SK-N-SH treated with all-trans-retinoic acid at 6 μM for 48 hours (cell line): Measurements from ENCODE around the gene DHX38.

ENCODE experiments used
- ATAC-seq: fragments of 200-7000 bp; cut with Tn5 transposase; 3 replicates; pipeline ENCODE4 v1.9.1; 2020; ENCODE audit warnings: mild to moderate bottlenecking, moderate library complexity
- ARNTL ChIP-seq: fragments of 450-650 bp; formaldehyde crosslinking; IDR thresholded peaks from 2 replicates; pipeline ENCODE4 v1.5.0; 2020; ENCODE audit warnings: low read depth, mild to moderate bottlenecking, moderate library complexity, borderline replicate concordance
- BACH2 ChIP-seq: fragments of 250-450 bp; sonication (Bioruptor Pico); IDR thresholded peaks from 2 replicates; pipeline ENCODE4 v1.9.0; 2021; ENCODE audit warnings: mild to moderate bottlenecking, borderline replicate concordance
- CSDC2 ChIP-seq: fragments of 250-450 bp; sonication (Bioruptor Pico); IDR thresholded peaks from 2 replicates; pipeline ENCODE4 v1.5.0; 2020; ENCODE audit warnings: mild to moderate bottlenecking, moderate library complexity
- CSRNP3 ChIP-seq: fragments of 250-450 bp; sonication (Bioruptor Pico); IDR thresholded peaks from 2 replicates; pipeline ENCODE4 v1.5.1; 2021; ENCODE audit warnings: mild to moderate bottlenecking, moderate library complexity
- ESRRG ChIP-seq: fragments of 250-450 bp; sonication (Bioruptor Pico); IDR thresholded peaks from 2 replicates; pipeline ENCODE4 v1.6.1; 2021; ENCODE audit warnings: mild to moderate bottlenecking
- GLIS3 ChIP-seq: fragments of 250-450 bp; sonication (Bioruptor Pico); IDR thresholded peaks from 2 replicates; pipeline ENCODE4 v1.5.0; 2020; ENCODE audit warnings: mild to moderate bottlenecking, moderate library complexity
- ISL1 ChIP-seq: fragments of 250-450 bp; sonication (Bioruptor Pico); IDR thresholded peaks from 2 replicates; pipeline ENCODE4 v2.1.2; 2022; ENCODE audit warnings: mild to moderate bottlenecking, moderate library complexity
- OSR1 ChIP-seq: fragments of 250-450 bp; sonication (Bioruptor Pico); IDR thresholded peaks from 2 replicates; pipeline ENCODE4 v1.8.0; 2022; ENCODE audit warnings: moderate library complexity, mild to moderate bottlenecking, inconsistent platforms
- PATZ1 ChIP-seq: fragments of 250-450 bp; sonication (Bioruptor Pico); IDR thresholded peaks from 2 replicates; pipeline ENCODE4 v1.8.0; 2020; ENCODE audit warnings: mild to moderate bottlenecking, moderate library complexity, borderline replicate concordance
- POU6F1 ChIP-seq: fragments of 250-450 bp; sonication (Bioruptor Pico); IDR thresholded peaks from 2 replicates; pipeline ENCODE4 v1.8.0; 2021; ENCODE audit warnings: low read depth, mild to moderate bottlenecking, moderate library complexity, borderline replicate concordance
- PPARA ChIP-seq: fragments of 250-450 bp; sonication (Bioruptor Pico); IDR thresholded peaks from 2 replicates; pipeline ENCODE4 v1.5.0; 2020; ENCODE audit warnings: mild to moderate bottlenecking, borderline replicate concordance
- RARB ChIP-seq: fragments of 250-450 bp; sonication (Bioruptor Pico); IDR thresholded peaks from 2 replicates; pipeline ENCODE4 v1.8.0; 2021; ENCODE audit warnings: mild to moderate bottlenecking, moderate library complexity
- SNAI2 ChIP-seq: fragments of 250-450 bp; sonication (Bioruptor Pico); IDR thresholded peaks from 2 replicates; pipeline ENCODE4 v1.5.0; 2020; ENCODE audit warnings: mild to moderate bottlenecking, moderate library complexity
- TCF4 ChIP-seq: fragments of 250-450 bp; sonication (Bioruptor Pico); IDR thresholded peaks from 2 replicates; pipeline ENCODE4 v1.8.0; 2021; ENCODE audit warnings: mild to moderate bottlenecking, moderate library complexity, borderline replicate concordance
- TOX ChIP-seq: fragments of 250-450 bp; sonication (Bioruptor Pico); IDR thresholded peaks from 2 replicates; pipeline ENCODE4 v1.8.0; 2021; ENCODE audit warnings: mild to moderate bottlenecking, moderate library complexity, borderline replicate concordance
- TSHZ2 ChIP-seq: fragments of 250-450 bp; sonication (Bioruptor Pico); IDR thresholded peaks from 2 replicates; pipeline ENCODE4 v1.5.0; 2020; ENCODE audit warnings: mild to moderate bottlenecking, moderate library complexity
- ZC3H10 ChIP-seq: fragments of 250-450 bp; sonication (Bioruptor Pico); IDR thresholded peaks from 2 replicates; pipeline ENCODE4 v1.5.1; 2021; ENCODE audit warnings: mild to moderate bottlenecking, moderate library complexity
- ZFP3 ChIP-seq: fragments of 250-450 bp; sonication (Bioruptor Pico); IDR thresholded peaks from 2 replicates; pipeline ENCODE4 v1.5.0; 2020; ENCODE audit warnings: mild to moderate bottlenecking, moderate library complexity
- ZFP30 ChIP-seq: fragments of 450-650 bp; formaldehyde crosslinking; IDR thresholded peaks from 2 replicates; pipeline ENCODE4 v1.5.0; 2022; ENCODE audit warnings: mild to moderate bottlenecking, moderate library complexity
- ZNF70 ChIP-seq: fragments of 450-650 bp; formaldehyde crosslinking; IDR thresholded peaks from 2 replicates; pipeline ENCODE4 v1.5.0; 2020; ENCODE audit warnings: mild to moderate bottlenecking, moderate library complexity
- ZNF8 ChIP-seq: fragments of 450-650 bp; formaldehyde crosslinking; IDR thresholded peaks from 2 replicates; pipeline ENCODE4 v1.5.0; 2020; ENCODE audit warnings: mild to moderate bottlenecking, moderate library complexity

The DHX38 gene

GRCh38 chr16:72093448-72094265, at the start of gene DHX38, which contains the start of gene TXNL4B:
TSS of gene DHX38 (plus strand) at chr16:72093847. CDS start at chr16:72096158, 2,311 bp downstream.
TSS of gene TXNL4B (minus strand) at chr16:72093620. CDS start at chr16:72090749, 2,871 bp downstream.
- no peak for TF ChIP-seq GLIS3 (CRISPR knock-in tag)
- peak; percentile 87 for TF ChIP-seq ZNF70 (CRISPR knock-in tag)
- TF ChIP-seq ZNF8 (CRISPR knock-in tag), result peak; percentile 61
- TF ChIP-seq PPARA, result no peak
- ATAC-seq, result peak; percentile 99

- ATAC-seq, result no peak
- TF ChIP-seq ISL1 (no peak), ZFP3 (no peak), CSRNP3 (CRISPR knock-in tag) (no peak), TCF4 (CRISPR knock-in tag) (no peak), TOX (CRISPR knock-in tag) (no peak), ARNTL (CRISPR knock-in tag) (no peak), SNAI2 (no peak), GLIS3 (CRISPR knock-in tag) (no peak), RARB (CRISPR knock-in tag) (no peak), OSR1 (CRISPR knock-in tag) (no peak), PATZ1 (CRISPR knock-in tag) (no peak), TSHZ2 (CRISPR knock-in tag) (no peak), ZNF8 (CRISPR knock-in tag) (no peak), POU6F1 (CRISPR knock-in tag) (no peak)
Observed at GRCh38 chr16:72044296-72044695, 49.4 kb upstream of the DHX38 start.

- no peak for ATAC-seq
- TF ChIP-seq PPARA (no peak), SNAI2 (no peak), ZNF8 (CRISPR knock-in tag) (no peak), ISL1 (no peak)
Observed at GRCh38 chr16:72044825-72045359, 48.8 kb upstream of the DHX38 start.

- no peak for ATAC-seq
- TF ChIP-seq GLIS3 (CRISPR knock-in tag) (no peak), TOX (CRISPR knock-in tag) (no peak), ZFP30 (CRISPR knock-in tag) (no peak), ZNF8 (CRISPR knock-in tag) (no peak), ARNTL (CRISPR knock-in tag) (no peak), POU6F1 (CRISPR knock-in tag) (no peak), ESRRG (CRISPR knock-in tag) (no peak), RARB (CRISPR knock-in tag) (no peak), ZC3H10 (CRISPR knock-in tag) (no peak), OSR1 (CRISPR knock-in tag) (no peak), PPARA (no peak), BACH2 (CRISPR knock-in tag) (no peak), CSDC2 (CRISPR knock-in tag) (no peak), SNAI2 (no peak), CSRNP3 (CRISPR knock-in tag) (no peak)
Observed at GRCh38 chr16:72049110-72049509, 44.5 kb upstream of the DHX38 start.
